ENCODE data around the gene KDM4E. TPM values are rescaled to one million over a fixed set of nuclear protein-coding genes. Genes with fewer than 3 reads are reported as not detected.

The KDM4E gene
- total RNA-seq, 1 experiment from 2014 or later = not detected

GRCh38 chr11:95054356-95054755, 29.3 kb downstream of the KDM4E start:
- Histone ChIP-seq H3K27ac (ENCODE audit: low read length) (no peak overlapping the region), H4K20me1 (ENCODE audit: low read length) (no peaks in the 10 kb centered on the region), H3K4me2 (ENCODE audit: low read length) (no peak overlapping the region), H3K79me2 (ENCODE audit: low read length) (no peaks in the 10 kb centered on the region), H3F3A (ENCODE audit: low read length, unreplicated experiment) (no peaks in the 10 kb centered on the region), H3K36me3 (ENCODE audit: low read depth, low read length) (no peaks in the 10 kb centered on the region), H3K4me1 (ENCODE audit: insufficient read depth, low read length) (no peaks in the 10 kb centered on the region), H3K9me2 (replicated peaks; ENCODE audit: low read length) (no peaks in the 10 kb centered on the region), H2AFZ (ENCODE audit: low read length) (no peak overlapping the region), H3K9me3 (ENCODE audit: low read length) (no peaks in the 10 kb centered on the region), H3K9ac (ENCODE audit: low read length) (no peak overlapping the region), H3K27me3 (ENCODE audit: low read length) (peaks cover 10% of the 10 kb centered on the region; the same call in 1 of the 2 replicates), H3K4me3 (ENCODE audit: low read length) (no peak overlapping the region)
- ChIA-PET POLR2A (ENCODE audit: unreplicated experiment) (no interaction called here), CTCF (no interaction called here)
- DNase-seq = no peak
- intact Hi-C loops (cut with micrococcal nuclease) = no loop called here
- BruUV-seq (replicated peaks) = no TSS peak
- ATAC-seq = no peak
- TF ChIP-seq EZH2 (IDR thresholded peaks at IDR 0.05; ENCODE audit: low read length, unreplicated experiment) (no peak), EZH2phosphoT487 (IDR thresholded peaks at IDR 0.05; ENCODE audit: borderline replicate concordance, low read length) (no peak), CTCF (conservative IDR thresholded peaks at IDR 0.05; ENCODE audit: low read depth, low read length) (no peak)

GRCh38 chr11:95055283-95055897, 30.3 kb downstream of the KDM4E start:
- Histone ChIP-seq H3K27me3 (ENCODE audit: low read length) (peaks cover 15% of the 10 kb centered on the region; the same call in 1 of the 2 replicates), H3K79me2 (ENCODE audit: low read length) (no peaks in the 10 kb centered on the region), H3K4me2 (ENCODE audit: low read length) (no peak overlapping the region), H3K4me1 (ENCODE audit: insufficient read depth, low read length) (no peaks in the 10 kb centered on the region), H3K9ac (ENCODE audit: low read length) (no peak overlapping the region), H3K9me3 (ENCODE audit: low read length) (no peaks in the 10 kb centered on the region), H3K9me2 (replicated peaks; ENCODE audit: low read length) (no peaks in the 10 kb centered on the region), H3F3A (ENCODE audit: low read length, unreplicated experiment) (no peaks in the 10 kb centered on the region), H3K4me3 (ENCODE audit: low read length) (no peak overlapping the region), H3K27ac (ENCODE audit: low read length) (no peak overlapping the region), H4K20me1 (ENCODE audit: low read length) (no peaks in the 10 kb centered on the region), H3K36me3 (ENCODE audit: low read depth, low read length) (no peaks in the 10 kb centered on the region), H2AFZ (ENCODE audit: low read length) (no peak overlapping the region)
- ATAC-seq (no peak), DNase-seq (no peak)
- TF ChIP-seq EZH2 (IDR thresholded peaks at IDR 0.05; ENCODE audit: low read length, unreplicated experiment) (no peak), EZH2phosphoT487 (IDR thresholded peaks at IDR 0.05; ENCODE audit: borderline replicate concordance, low read length) (no peak), CTCF (conservative IDR thresholded peaks at IDR 0.05; ENCODE audit: low read depth, low read length) (no peak)
- no TSS peak for BruUV-seq (replicated peaks)
- POLR2A ChIA-PET (ENCODE audit: unreplicated experiment) = interaction anchor here (0.6 kb wide), 1 partner anchor 12 kb away, joined by 4 read pairs; no protein-coding TSS in a partner anchor
- CTCF ChIA-PET = no interaction called here
- intact Hi-C loops (cut with micrococcal nuclease) = no loop called here

DNA sequence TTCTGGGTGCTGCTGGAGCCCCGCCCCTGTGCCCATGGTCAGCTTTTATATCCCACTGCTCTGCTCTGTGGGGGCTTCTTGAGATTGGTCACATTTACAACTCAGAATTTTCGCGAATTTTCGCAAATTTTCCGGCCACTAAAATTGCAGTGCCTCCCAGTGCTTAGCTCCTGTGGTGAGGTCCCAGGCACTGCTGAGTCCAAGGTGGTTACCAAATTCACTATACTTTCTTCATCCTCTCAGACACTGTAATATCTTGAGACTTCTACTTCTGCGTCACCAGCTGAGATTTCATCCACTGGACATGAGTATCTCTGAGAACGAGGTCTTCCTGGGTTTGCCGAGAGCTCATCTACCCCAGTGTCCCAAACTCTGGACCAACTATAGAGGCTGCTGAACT, 32.9 kb downstream of the KDM4E start:
- no peak for ATAC-seq
- no peaks in the 10 kb centered on the region for H3K9me3 ChIP-seq (ENCODE audit: low read length)
- H3K4me3 ChIP-seq (ENCODE audit: low read length) = no peak overlapping the region
- H3K27me3 ChIP-seq (ENCODE audit: low read length) = peaks cover 33% of the 10 kb centered on the region; the same call in 1 of the 2 replicates
- intact Hi-C loops (cut with micrococcal nuclease) = no loop called here
- H4K20me1 ChIP-seq (ENCODE audit: low read length) = no peaks in the 10 kb centered on the region
- no peak for TF ChIP-seq EZH2phosphoT487 (IDR thresholded peaks at IDR 0.05; ENCODE audit: borderline replicate concordance, low read length)
- no peak for TF ChIP-seq CTCF (conservative IDR thresholded peaks at IDR 0.05; ENCODE audit: low read depth, low read length)
- POLR2A ChIA-PET (ENCODE audit: unreplicated experiment) = no interaction called here
- BruUV-seq (replicated peaks) = no TSS peak
- H3K27ac ChIP-seq (ENCODE audit: low read length) = no peak overlapping the region
- no peak overlapping the region for H2AFZ ChIP-seq (ENCODE audit: low read length)
- no peaks in the 10 kb centered on the region for H3K79me2 ChIP-seq (ENCODE audit: low read length)
- no peaks in the 10 kb centered on the region for H3K4me1 ChIP-seq (ENCODE audit: insufficient read depth, low read length)
- H3K9me2 ChIP-seq (replicated peaks; ENCODE audit: low read length) = no peaks in the 10 kb centered on the region
- H3K36me3 ChIP-seq (ENCODE audit: low read depth, low read length) = no peaks in the 10 kb centered on the region
- no peak overlapping the region for H3K4me2 ChIP-seq (ENCODE audit: low read length)
- CTCF ChIA-PET = no interaction called here
- DNase-seq = no peak
- H3K9ac ChIP-seq (ENCODE audit: low read length) = no peak overlapping the region
- H3F3A ChIP-seq (ENCODE audit: low read length, unreplicated experiment) = no peaks in the 10 kb centered on the region
